A549 (cell line): ENCODE results near the gene RBFOX1. TPM values are rescaled to one million over a fixed set of nuclear protein-coding genes. Genes with fewer than 3 reads are reported as not detected.

Experiments used
- ATAC-seq, 2 experiments: fragments of 200-7000 bp in 1 of 2; fragments of >200 bp in 1 of 2; cut with Nextera tagmentation in 1 of 2; cut with Tn5 transposase in 1 of 2; 3 replicates each; pipeline versions ENCODE4 v1.8.0 to v1.9.1; 2018 to 2020; ENCODE audit warnings: mild to moderate bottlenecking in 1 of 2, moderate library complexity in 1 of 2
- CTCF ChIA-PET: fragments of 300-600 bp; sonication (Branson Sonifier 250); formaldehyde crosslinking; extraction: SDS; loops from one replicate; lab custom pipeline; 2021; ENCODE audit warnings: antibody characterized with exemption, inconsistent platforms; lab: Yijun Ruan, JAX
- POLR2A ChIA-PET: fragments of 350-600 bp; formaldehyde crosslinking; extraction: SDS; loops from one replicate; lab custom pipeline; 2021; ENCODE audit warnings: antibody characterized with exemption, inconsistent platforms; lab: Yijun Ruan, JAX
- DNase-seq, 2 experiments: peaks; one replicate each; pipeline versions ENCODE4 v3.0.0 to v3.0.0-alpha.2; 2011 to 2016; ENCODE audit warnings: low read depth in 1 of 2, low spot score in 1 of 2
- FAIRE-seq: peaks from 2 replicates; lab custom pipeline; 2011; peaks lifted over from hg19 to GRCh38; lab: Jason Lieb, UNC
- H3K27ac ChIP-seq, 2 experiments: fragments of >200 bp; sonication (Bioruptor Twin); formaldehyde crosslinking; 3 replicates each; pipeline ENCODE4 v1.5.1; 2016 to 2017
- H3K4me1 ChIP-seq: fragments of >200 bp; sonication (Bioruptor Twin); formaldehyde crosslinking; 3 replicates; pipeline ENCODE4 v1.6.1; 2016
- H3K4me2 ChIP-seq: fragments of >200 bp; sonication (Bioruptor Twin); formaldehyde crosslinking; 3 replicates; pipeline ENCODE4 v1.6.1; 2016
- H3K4me3 ChIP-seq: fragments of >200 bp; sonication (Bioruptor Twin); formaldehyde crosslinking; 3 replicates; pipeline ENCODE4 v1.5.1; 2016
- H3K9me3 ChIP-seq: fragments of >200 bp; sonication (Bioruptor Twin); formaldehyde crosslinking; 3 replicates; pipeline ENCODE4 v1.6.1; 2016
- BHLHE40 ChIP-seq: IDR thresholded peaks from 2 replicates; pipeline ENCODE4 v1.6.1; 2012; ENCODE audit warnings: low read depth, low read length, inconsistent platforms
- CBX2 ChIP-seq: fragments of 200-600 bp; sonication (generic); IDR thresholded peaks from 2 replicates; pipeline ENCODE4 v1.6.1; 2016; ENCODE audit warnings: low read depth, mild to moderate bottlenecking, borderline replicate concordance
- CHD2 ChIP-seq: fragments of 150-350 bp; IDR thresholded peaks from 2 replicates; pipeline ENCODE4 v1.6.1; 2014; ENCODE audit warnings: low read length; ENCODE audit not compliant: partially characterized antibody
- E2F6 ChIP-seq: IDR thresholded peaks from 2 replicates; pipeline ENCODE4 v1.6.1; 2012; ENCODE audit warnings: low read depth, borderline replicate concordance
- EHF ChIP-seq: fragments of 250-450 bp; sonication (Bioruptor Pico); IDR thresholded peaks from 2 replicates; pipeline ENCODE4 v1.5.0; 2020; ENCODE audit warnings: mild to moderate bottlenecking
- FOSB ChIP-seq: fragments of 250-450 bp; sonication (Bioruptor Pico); IDR thresholded peaks from 2 replicates; pipeline ENCODE4 v1.5.0; 2020; ENCODE audit warnings: mild to moderate bottlenecking, moderate library complexity
- HES2 ChIP-seq: fragments of >200 bp; sonication (Bioruptor Twin); formaldehyde crosslinking; IDR thresholded peaks from 2 replicates; pipeline ENCODE4 v1.6.1; 2016
- HOXA7 ChIP-seq: fragments of 250-450 bp; sonication (Bioruptor Pico); IDR thresholded peaks from 2 replicates; pipeline ENCODE4 v1.5.0; 2020; ENCODE audit warnings: mild to moderate bottlenecking, moderate library complexity
- HOXB5 ChIP-seq: fragments of 250-450 bp; sonication (Bioruptor Pico); IDR thresholded peaks from 2 replicates; pipeline ENCODE4 v1.5.0; 2020; ENCODE audit warnings: mild to moderate bottlenecking, moderate library complexity
- JUNB ChIP-seq: fragments of >200 bp; sonication (Bioruptor Twin); formaldehyde crosslinking; IDR thresholded peaks from 2 replicates; pipeline ENCODE4 v1.6.1; 2016
- KDM1A ChIP-seq: fragments of 200-600 bp; sonication (generic); IDR thresholded peaks from 2 replicates; pipeline ENCODE4 v1.6.1; 2016; ENCODE audit warnings: low read depth, mild to moderate bottlenecking
- MAX ChIP-seq: IDR thresholded peaks from 2 replicates; pipeline ENCODE4 v1.6.1; 2012
- NPAS2 ChIP-seq: fragments of 250-450 bp; sonication (Bioruptor Pico); IDR thresholded peaks from 2 replicates; pipeline ENCODE4 v1.8.0; 2022; ENCODE audit warnings: mild to moderate bottlenecking, moderate library complexity, borderline replicate concordance
- NR3C1 ChIP-seq: fragments of >200 bp; sonication (Bioruptor Twin); formaldehyde crosslinking; IDR thresholded peaks from 3 replicates; pipeline ENCODE4 v1.6.1; 2017
- POLR2AphosphoS2 ChIP-seq: conservative IDR thresholded peaks from 2 replicates; pipeline ENCODE4 v1.6.1; 2012; ENCODE audit warnings: low read length, improper control_type of control experiment, inconsistent platforms
- RAD21 ChIP-seq, 2 experiments: fragments of >200 bp in 1 of 2; sonication (Bioruptor Twin) in 1 of 2; formaldehyde crosslinking in 1 of 2; IDR thresholded peaks in 1 of 2; conservative IDR thresholded peaks in 1 of 2; 2 replicates in 1 of 2; 3 replicates in 1 of 2; pipeline ENCODE4 v1.6.1; 2012 to 2018; ENCODE audit warnings: inconsistent platforms in 1 of 2
- RARB ChIP-seq: fragments of 250-450 bp; sonication (Bioruptor Pico); IDR thresholded peaks from 2 replicates; pipeline ENCODE4 v1.8.0; 2021; ENCODE audit warnings: mild to moderate bottlenecking, moderate library complexity
- RCOR1 ChIP-seq: fragments of 150-350 bp; IDR thresholded peaks from 2 replicates; pipeline ENCODE4 v1.6.1; 2014; ENCODE audit warnings: antibody characterized with exemption, low read length, low read depth
- RFX5 ChIP-seq: fragments of 450-650 bp; IDR thresholded peaks from 2 replicates; pipeline ENCODE4 v1.7.1; 2014; ENCODE audit warnings: antibody characterized with exemption, mild to moderate bottlenecking, moderate library complexity
- SMC3 ChIP-seq: fragments of >200 bp; sonication (Bioruptor Twin); formaldehyde crosslinking; IDR thresholded peaks from 3 replicates; pipeline ENCODE4 v1.6.1; 2018; ENCODE audit warnings: inconsistent platforms
- TFCP2L1 ChIP-seq: fragments of 250-450 bp; sonication (Bioruptor Pico); IDR thresholded peaks from 2 replicates; pipeline ENCODE4 v1.5.0; 2021; ENCODE audit warnings: mild to moderate bottlenecking
- TP53 ChIP-seq: fragments of 250-450 bp; sonication (Bioruptor Pico); IDR thresholded peaks from 2 replicates; pipeline ENCODE4 v1.5.0; 2021; ENCODE audit warnings: mild to moderate bottlenecking, moderate library complexity
- ZFP36 ChIP-seq: fragments of 450-650 bp; IDR thresholded peaks from 2 replicates; pipeline ENCODE4 v1.6.1; 2014; ENCODE audit warnings: borderline replicate concordance; ENCODE audit not compliant: partially characterized antibody
- ZNF302 ChIP-seq: fragments of 250-450 bp; sonication (Bioruptor Pico); IDR thresholded peaks from 2 replicates; pipeline ENCODE4 v1.9.0; 2021; ENCODE audit warnings: inconsistent platforms, mild to moderate bottlenecking, moderate library complexity
- WGBS: methylation state at CpG from one replicate; pipeline ENCODE4 v1.1.6; 2017; ENCODE audit errors: missing lambda C conversion rate; 5-methylcytosine and 5-hydroxymethylcytosine counted together
- polyA plus RNA-seq, 4 experiments: library from polyadenylated mRNA; depleted of rRNA in 3 of 4; stranded (reverse); fragments of >200 nt; fragmentation: RNase III in 1 of 4; extraction: RNeasy Plus Mini Kit Qiagen cat#74134 plus additional on column Dnase treatment in 1 of 4; gene quantifications; 2 replicates in 3 of 4; 3 replicates in 1 of 4; pipeline ENCODE4 v1.2.3, GENCODE V29; 2011 to 2017
- TF ChIP-seq, protein P1 (sequence below): fragments of 150-350 bp; IDR thresholded peaks from 2 replicates; pipeline ENCODE4 v1.6.1; 2014; ENCODE audit warnings: low read depth, mild to moderate bottlenecking, low read length
- TF ChIP-seq, protein P2 (sequence below): fragments of >200 bp; sonication (Bioruptor Twin); formaldehyde crosslinking; IDR thresholded peaks from 3 replicates; pipeline ENCODE4 v1.6.1; 2016
- TF ChIP-seq, protein P3 (sequence below): fragments of 450-650 bp; IDR thresholded peaks from 2 replicates; pipeline ENCODE4 v1.6.1; 2014; ENCODE audit warnings: antibody characterized with exemption

The RBFOX1 gene
- polyA plus RNA-seq, 2 of the 4 experiments (the other 2 are of a cell fraction), result not detected

DNA sequence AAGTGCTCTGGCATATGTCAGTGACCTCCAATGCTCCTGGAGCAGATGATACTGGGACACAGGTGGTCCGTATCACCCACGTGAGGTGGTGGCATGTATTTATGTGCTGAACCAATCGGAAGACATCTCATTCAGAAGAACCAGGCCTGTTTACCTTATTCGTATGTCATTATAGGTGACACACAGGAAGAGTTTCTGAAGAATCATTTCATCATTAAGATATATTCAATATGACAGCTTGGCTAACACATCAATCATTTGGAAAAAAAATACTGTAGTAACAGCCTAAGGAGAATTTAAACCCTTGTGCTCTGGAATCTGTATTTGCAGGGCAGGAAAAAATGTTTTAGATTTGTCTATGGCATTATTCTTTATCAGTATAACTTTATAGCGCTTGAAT is 44.6 kb downstream of the RBFOX1 start:
- ChIA-PET POLR2A (no interaction called here), CTCF (no interaction called here)
- no peak for FAIRE-seq
- WGBS, result 16% methylated on average over 5 of the region's 5 CpGs
- Histone ChIP-seq H3K27ac (no peak overlapping the region), H3K9me3 (no peaks in the 10 kb centered on the region), H3K4me1 (no peaks in the 10 kb centered on the region), H3K4me2 (no peak overlapping the region), H3K4me3 (no peak overlapping the region)
- no peak for ATAC-seq
- no peak for DNase-seq
- no peak for TF ChIP-seq ZNF302 (CRISPR knock-in tag)
- TF ChIP-seq KDM1A, result no peak
- no peak for TF ChIP-seq POLR2AphosphoS2
- no peak for TF ChIP-seq JUNB
- no peak for TF ChIP-seq CBX2
- TF ChIP-seq E2F6, result no peak
- no peak for TF ChIP-seq BHLHE40
- no peak for TF ChIP-seq RAD21 (conservative IDR thresholded peaks at IDR 0.05 in 1 of 2, IDR thresholded peaks at IDR 0.05 in 1 of 2)
- no peak for TF ChIP-seq FOSB
- TF ChIP-seq RCOR1, result no peak
- TF ChIP-seq RARB, result no peak
- no peak for TF ChIP-seq EHF
- TF ChIP-seq, protein P1, sequence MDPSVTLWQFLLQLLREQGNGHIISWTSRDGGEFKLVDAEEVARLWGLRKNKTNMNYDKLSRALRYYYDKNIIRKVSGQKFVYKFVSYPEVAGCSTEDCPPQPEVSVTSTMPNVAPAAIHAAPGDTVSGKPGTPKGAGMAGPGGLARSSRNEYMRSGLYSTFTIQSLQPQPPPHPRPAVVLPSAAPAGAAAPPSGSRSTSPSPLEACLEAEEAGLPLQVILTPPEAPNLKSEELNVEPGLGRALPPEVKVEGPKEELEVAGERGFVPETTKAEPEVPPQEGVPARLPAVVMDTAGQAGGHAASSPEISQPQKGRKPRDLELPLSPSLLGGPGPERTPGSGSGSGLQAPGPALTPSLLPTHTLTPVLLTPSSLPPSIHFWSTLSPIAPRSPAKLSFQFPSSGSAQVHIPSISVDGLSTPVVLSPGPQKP, result no peak
- no peak for TF ChIP-seq HES2
- no peak for TF ChIP-seq SMC3

- ChIA-PET POLR2A (no interaction called here), CTCF (no interaction called here)
- DNase-seq (no peak), FAIRE-seq (no peak), ATAC-seq (no peak)
- no peaks in the 10 kb centered on the region for H3K9me3 ChIP-seq
- H3K4me3 ChIP-seq, result no peak overlapping the region
- no peak overlapping the region for H3K4me2 ChIP-seq
- no peak overlapping the region for H3K27ac ChIP-seq
- TF ChIP-seq, protein P2, sequence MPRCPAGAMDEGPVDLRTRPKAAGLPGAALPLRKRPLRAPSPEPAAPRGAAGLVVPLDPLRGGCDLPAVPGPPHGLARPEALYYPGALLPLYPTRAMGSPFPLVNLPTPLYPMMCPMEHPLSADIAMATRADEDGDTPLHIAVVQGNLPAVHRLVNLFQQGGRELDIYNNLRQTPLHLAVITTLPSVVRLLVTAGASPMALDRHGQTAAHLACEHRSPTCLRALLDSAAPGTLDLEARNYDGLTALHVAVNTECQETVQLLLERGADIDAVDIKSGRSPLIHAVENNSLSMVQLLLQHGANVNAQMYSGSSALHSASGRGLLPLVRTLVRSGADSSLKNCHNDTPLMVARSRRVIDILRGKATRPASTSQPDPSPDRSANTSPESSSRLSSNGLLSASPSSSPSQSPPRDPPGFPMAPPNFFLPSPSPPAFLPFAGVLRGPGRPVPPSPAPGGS, result no peak
- TF ChIP-seq ZFP36 (no peak), HOXB5 (CRISPR knock-in tag) (no peak), JUNB (no peak), ZNF302 (CRISPR knock-in tag) (no peak), TP53 (CRISPR knock-in tag) (no peak), MAX (no peak), CHD2 (no peak), SMC3 (no peak), HOXA7 (CRISPR knock-in tag) (no peak), RFX5 (no peak), CBX2 (no peak), BHLHE40 (no peak), NPAS2 (CRISPR knock-in tag) (no peak), NR3C1 (no peak), TFCP2L1 (CRISPR knock-in tag) (no peak)
- TF ChIP-seq, protein P3, sequence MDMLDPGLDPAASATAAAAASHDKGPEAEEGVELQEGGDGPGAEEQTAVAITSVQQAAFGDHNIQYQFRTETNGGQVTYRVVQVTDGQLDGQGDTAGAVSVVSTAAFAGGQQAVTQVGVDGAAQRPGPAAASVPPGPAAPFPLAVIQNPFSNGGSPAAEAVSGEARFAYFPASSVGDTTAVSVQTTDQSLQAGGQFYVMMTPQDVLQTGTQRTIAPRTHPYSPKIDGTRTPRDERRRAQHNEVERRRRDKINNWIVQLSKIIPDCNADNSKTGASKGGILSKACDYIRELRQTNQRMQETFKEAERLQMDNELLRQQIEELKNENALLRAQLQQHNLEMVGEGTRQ, result no peak
- WGBS, result 24% methylated on average over 13 of the region's 16 CpGs
- no peaks in the 10 kb centered on the region for H3K4me1 ChIP-seq
These were observed 45.5 kb downstream of the RBFOX1 start for GRCh38 chr16:7378024-7378695.
